Stimulated activated naive CD4-positive, alpha-beta T cell (primary cell): ENCODE data around the gene MCFD2.
A peak's percentile ranks its signal among the peaks of the same experiment; 100 is the strongest.
"Not testable (repeated sequence)": the region's sequence is repeated elsewhere in the genome, so short reads cannot be mapped to it uniquely, and the experiment has no call there.

Source experiments
- DNase-seq, 6 experiments: peaks; one replicate each; lab custom pipeline; 2025; lab: John Stamatoyannopoulos, UW

Gene MCFD2

DNA sequence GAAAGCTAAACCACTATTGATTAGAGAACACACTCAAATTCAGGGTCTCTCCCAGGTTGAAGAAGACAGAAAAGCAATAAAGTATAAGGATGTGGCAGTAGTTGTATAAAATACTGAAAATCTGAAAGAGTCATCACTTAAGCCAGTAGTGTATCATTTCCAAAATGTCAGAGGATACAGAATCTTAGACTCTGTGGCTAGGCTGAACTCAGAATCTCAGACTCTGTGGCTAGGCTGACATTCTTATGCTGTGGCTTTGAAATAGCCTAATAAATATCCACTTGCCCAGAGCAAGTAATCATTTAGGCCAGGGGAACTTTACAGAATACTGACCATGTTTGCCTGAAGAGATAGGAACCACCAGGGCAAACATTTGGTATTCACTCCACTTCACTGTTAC is 13.1 kb downstream of the MCFD2 start:
- DNase-seq: no peak

DNA sequence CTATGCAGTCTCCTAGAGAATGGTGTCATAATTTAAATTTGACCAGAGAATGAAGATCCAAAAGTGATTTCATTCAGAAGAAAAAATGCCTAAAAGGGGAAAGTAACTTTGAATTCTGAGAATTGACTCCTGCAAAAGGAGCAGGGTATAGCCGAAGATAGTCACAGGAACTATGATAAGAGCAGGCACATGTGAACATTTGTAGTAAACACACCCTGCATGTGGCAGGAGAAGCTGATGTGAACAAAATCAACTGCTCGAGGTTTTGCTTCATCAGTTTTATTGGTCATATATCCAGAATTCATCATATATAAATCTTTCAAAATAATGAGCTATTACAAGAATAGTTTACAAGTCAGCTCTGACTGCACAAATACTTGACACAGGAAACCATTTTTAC is 14.0 kb downstream of the MCFD2 start:
- DNase-seq: no peak

DNA sequence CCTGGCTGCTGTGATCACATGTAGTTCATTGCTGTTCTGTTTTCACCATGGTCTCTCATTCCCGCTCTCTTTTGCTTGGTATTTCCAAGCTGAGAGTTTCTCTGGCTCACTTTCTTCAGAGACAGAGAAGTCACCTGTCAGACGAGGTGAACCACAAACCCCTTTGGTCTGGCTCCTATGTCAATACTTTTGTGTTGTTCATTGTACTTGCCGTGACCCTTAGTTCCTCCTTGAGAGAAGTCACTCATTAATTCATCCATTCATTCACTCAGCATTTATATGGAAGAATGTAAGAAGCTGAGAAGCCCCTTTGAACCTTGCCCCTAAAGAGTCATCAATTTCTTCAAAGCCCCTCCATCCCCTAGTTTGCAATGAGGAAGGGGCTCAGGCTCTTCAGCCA is 15.2 kb downstream of the MCFD2 start:
- DNase-seq: no peak

DNA sequence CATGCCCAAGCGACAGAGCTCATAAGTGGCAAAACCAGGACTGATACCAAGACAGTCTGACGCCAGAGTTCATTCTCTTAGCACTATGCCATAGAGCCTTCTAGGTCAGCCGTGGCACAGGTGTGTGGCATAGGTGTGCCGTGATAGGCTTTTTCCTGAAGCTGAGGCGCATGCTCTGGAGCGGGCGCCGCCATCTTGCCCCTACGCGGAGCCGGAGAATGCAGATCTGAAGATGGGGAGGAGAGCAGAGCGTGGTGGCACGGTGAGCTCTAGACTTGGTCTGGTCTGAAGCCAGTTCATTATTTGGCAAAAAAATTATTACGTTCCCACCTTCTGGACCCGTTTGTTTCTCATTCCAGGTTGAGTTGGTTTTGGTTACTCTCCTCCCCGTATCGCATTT is 16.6 kb downstream of the MCFD2 start:
- no peak for DNase-seq

DNA sequence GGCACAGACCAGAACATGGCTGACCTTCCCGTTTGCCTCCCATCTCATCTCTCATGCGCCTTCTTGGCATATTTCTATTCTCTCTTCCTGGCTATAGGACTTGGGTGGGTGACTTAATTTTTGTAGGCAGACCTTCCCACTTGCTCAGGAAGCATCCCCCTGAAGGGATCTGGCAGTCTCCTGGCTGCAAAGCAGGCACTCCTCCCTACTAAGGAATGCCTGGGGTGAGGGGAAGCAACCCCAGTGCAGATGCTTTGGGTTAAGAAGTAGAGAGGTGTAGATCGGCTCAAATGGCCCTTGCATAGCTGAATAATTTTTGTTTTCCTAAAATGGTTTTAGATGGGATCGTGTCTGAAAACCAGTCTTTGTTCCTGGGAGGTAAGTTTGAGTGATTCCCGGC is 17.6 kb downstream of the MCFD2 start:
- DNase-seq: no peak

DNA sequence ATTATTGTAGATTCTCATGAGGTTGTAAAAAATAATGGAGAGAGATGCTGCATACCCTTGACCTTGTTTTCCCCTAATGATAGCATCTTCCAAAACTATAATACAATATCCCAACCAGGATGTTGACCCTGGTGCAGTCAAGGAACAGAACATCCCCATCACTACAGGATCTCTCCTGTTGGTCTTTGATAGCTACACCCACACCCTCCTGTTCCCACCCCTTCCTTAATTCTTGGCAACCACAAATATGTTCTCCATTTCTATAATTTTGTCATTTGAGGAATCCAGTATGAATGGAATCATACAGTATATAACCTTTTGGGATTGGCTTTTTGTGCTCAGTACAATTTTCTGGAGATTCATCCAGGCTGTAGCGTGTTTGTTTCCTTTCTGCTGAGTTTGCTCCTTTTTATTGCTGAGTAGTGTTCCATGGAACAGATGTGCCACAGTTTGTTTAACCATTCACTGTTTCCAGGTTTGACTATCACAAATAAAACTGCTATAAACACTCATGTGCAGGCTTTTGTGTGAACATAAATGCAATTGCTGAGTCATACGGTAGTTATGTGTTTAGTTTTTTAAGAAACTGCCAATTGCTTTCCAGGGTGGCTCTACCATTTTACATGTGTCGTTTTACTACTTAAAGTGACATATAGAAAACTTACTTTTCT is 22.2 kb downstream of the MCFD2 start:
- no peak for DNase-seq

DNA sequence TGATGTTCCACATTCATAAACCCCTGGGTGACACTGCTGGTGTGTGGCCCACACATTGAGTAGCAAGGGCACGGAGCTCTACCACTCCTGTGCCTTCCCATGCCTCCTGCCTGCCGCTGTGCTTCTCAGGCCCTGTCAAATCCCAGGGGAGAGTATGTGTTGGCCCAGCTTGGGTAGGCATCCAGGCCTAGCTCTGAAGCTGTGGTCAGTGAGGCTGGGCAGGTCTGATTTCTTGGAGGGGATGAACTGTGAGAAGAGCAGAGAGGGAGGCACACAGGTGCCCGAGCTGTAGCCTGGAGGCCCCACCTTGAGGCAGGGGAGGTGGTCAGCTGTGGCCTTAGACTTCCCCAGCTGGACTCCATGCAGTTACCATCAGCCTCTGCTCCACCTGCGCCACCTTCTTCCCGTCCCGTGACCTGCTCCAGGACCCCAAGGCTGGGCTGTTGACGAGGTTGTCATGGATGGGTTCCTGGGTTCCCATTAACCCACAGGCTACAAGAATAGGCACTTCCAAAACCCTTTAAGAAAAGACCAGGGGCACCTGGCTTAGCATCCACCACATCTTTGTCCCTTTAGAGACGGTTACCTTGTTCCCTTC is 23.6 kb downstream of the MCFD2 start:
- no peak for DNase-seq

DNA sequence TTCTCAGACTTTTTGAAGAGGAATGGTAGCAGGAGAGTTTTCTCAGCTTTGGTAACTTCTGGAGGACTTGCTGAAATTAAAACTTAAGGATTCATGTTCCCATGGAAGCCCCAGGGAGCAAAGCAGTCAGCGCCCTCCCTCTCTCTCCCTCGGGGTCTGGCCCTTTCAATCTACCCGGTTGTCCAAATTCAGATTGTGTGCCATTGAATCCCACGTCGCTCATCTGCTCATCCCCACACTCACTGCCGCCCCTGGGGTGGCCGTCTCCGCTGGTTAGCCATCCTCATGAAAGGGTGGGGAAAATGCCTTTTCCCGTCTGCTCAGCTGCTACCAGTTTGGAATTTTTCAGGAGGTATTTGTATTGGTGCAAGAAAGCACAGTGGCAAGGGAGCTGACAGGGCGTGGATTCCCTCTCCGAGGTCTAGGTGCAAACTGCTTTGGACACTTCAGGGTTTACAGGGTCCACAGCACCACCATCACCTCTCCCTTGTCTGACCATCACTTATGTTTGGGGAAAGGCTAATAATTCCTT is 27.1 kb downstream of the MCFD2 start:
- DNase-seq: no peak

DNA sequence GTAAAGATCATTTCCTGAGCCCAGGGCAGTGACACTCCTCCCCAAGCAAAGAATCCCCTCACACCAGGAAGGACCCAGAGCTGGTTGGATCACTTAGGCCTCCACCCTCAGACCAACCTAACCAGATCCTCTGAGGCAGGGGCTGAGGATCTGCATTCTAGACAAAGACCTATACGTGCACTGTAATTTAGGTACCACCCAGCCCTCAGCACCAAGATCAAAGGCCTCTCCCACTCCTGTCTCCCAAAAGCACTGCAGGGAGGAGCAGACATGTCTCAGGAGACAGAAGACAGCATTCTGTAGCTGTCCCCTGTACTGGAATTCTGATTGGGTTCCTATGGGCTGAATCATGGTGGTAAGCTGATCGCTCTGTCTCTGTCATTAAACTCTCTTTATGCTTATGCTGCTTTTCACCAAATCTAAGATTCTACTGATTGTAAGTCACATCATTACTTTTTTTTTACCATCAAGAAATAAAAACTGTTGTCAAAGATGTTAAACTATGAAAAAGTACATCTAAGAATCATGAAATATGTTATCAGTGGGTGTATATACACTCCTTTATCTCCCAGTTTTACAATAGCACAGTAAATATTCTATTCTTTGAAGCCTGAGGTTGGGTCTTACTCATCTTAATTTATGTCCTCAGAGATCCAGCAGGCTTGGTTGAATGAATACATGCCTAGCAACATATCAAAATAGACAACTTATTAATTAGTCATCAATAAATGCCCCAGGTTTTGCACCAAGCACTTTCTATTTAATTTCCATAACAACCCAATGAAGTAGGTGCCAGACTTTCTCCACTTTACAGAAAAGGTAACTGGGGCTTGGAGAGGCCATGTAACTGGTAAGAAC is 28.3 kb downstream of the MCFD2 start:
- no peak for DNase-seq

DNA sequence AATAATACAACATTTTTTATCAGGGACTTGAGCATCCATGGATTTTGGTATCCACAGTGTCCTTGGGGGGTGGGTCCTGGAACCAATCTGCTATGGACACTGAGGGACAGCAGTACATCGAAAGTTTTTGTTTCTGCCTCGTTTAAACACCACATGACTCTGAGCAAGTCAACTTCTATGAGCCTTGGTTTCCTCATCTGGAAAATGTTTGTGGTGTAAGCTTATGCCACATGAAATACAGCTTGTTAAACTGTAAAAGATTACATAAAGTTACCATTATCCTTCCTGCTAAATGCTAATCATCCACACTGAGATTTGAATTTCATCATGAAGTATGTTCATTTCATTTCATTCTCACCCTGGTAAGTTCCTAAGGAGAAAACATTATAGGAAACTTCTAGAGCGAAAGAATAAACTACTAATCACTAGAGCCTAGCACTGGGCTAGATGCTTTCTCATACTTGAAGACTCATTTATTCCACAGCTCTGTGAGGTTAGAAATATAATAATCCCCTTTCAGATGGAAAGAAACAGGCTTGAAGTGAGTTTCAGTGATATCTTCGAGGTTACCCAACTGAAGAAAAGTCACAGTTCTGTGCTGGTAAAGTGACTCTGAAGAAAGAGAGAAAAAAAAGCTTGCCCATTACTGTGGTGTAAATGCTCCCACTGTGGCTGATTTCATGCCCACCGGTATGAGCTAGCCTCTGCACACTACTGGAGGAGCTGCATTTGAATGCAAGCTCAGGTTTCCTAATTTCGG is 29.2 kb downstream of the MCFD2 start:
- DNase-seq: no peak

DNA sequence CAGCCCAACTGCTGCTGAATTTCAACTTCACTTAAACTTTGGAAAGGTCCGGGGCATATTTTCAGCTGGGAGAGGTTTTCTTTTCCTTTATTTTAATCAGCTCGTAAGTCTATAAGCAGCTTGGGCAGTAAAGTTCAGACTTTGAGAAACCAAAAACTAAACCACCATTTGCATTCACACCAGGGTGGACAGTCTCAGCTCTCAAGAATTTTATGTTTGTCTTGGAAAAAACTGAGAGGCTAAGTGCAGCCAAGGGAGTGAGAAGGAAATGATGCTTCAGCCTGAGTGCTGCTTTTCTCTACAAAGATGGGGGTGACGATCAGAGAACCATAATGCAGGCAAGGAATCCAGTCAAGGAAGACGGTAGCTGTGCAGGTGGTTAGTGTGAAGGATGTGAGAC is 30.2 kb downstream of the MCFD2 start:
- DNase-seq: no peak

DNA sequence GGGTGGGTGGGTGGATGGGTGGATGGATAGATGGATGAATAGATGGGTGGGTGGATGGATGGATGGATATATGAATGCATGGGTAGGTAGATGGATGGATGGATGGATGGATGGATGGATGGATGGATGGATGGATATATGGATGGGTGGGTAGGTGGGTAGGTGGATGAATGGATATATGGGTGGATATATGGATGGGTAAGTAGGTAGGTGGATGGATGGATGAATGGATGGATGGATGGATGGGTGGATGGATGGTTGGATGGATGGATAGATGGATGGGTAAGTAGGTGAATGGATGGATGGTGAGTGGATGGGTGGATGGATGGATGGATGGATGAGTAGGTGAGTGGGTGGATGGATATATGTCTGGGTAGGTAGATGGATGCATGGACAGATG is 36.1 kb downstream of the MCFD2 start:
- DNase-seq: no peak

DNA sequence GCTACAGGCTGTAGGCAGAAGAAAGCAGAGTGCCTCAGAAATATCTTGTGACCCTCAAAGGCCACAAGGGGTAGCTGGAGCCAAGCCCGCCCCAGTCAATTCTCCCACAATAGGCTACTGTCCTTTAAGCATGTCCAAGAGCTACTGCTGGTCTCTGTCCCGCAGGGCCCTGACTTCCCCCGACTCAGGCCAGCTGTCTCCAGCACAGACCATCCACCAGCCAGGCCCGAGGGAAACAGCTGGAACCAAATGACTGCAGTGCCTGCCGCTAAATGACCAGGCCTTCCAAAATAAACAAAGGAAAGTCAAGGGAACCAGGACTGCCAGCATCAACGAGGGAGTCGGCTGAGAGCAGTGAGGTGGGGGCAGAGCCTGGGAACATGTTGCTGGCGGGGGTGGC is 36.7 kb downstream of the MCFD2 start:
- no peak for DNase-seq

DNA sequence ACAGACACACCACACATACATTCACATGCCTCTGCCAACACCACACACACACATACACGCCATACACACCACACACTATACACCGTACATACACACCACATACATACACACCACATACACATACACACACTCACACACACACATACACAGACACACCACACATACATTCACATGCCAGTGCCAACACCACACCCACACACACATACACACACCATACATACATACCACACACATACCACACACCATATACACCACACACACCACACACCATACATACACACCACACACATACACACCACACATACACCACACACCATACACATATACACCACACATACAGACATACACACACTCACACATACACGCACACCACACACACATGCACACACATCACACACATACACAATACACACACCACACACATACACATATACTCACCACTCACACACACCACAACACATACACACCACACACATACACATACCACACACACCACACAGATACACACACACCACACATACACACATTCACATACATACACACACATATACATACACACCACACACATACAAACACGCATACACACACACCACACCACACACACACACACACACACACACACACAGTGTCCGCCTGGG is 37.2 kb downstream of the MCFD2 start:
- no peak for DNase-seq

DNA sequence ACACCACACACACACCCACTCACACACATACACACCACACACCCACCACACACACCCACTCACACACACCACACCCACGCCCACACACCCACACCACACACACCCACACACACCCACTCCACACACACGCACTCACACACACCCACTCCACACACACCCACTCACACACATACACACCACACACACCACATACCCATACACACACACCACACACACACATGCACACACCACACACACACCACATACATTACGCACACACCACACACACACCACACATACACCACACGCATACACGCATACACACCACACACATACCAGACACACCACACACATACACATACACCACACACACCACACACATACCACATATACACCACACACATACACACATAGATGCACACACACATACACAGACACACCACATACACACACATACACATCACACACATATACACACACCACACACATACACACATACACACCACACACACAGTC is 37.9 kb downstream of the MCFD2 start:
- no peak for DNase-seq

DNA sequence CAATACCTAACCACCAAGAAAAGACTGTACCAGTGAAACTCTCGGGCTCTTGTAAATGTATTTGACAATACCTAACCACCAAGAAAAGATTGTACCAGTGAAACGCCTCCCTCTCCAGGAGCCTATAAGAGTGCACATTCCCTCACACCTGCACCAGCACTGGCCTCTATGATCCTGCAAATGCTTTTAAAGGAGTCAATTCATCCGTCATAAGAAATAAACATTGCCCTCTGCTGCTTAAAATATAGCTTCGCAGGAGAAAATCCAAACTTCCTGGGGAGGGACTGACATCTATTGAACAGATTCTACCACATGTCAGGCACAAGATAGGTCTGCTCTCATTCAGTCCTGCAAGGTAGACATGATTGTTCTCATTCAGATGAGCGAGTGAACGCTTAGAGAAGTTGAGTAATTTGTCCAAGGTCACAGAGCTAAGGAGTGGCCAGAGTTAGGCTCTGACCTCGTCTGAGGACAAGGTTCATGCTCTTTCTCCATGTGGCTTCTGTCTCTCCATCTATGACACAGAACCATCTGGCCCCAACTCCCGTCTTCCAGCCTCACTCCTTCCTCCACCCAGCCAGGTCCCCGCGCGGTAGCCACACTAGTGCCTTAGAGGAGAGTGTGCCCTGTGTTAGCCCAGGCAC is 38.7 kb downstream of the MCFD2 start:
- DNase-seq: peak in 1 of 6 experiments; percentile 9

DNA sequence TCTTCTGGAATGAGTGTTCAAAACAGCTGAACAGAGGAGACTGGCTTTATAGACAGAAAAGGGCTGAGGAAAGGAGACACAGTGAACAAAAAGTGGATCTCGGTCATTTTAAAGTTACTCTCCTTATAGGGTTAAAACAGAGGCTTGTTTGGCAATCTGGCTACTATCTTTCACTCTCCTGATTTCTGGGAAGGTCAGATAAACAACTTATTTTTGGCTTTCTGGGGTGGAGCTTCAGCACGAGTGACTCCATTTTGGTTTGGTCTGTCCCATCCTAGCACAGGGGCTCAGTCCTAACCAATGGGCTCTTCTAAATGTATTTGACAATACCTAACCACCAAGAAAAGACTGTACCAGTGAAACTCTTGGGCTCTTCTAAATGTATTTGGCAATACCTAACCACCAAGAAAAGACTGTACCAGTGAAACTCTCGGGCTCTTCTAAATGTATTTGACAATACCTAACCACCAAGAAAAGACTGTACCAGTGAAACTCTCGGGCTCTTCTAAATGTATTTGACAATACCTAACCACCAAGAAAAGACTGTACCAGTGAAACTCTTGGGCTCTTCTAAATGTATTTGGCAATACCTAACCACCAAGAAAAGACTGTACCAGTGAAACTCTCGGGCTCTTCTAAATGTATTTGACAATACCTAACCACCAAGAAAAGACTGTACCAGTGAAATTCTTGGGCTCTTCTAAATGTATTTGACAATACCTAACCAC is 39.5 kb downstream of the MCFD2 start:
- not testable (repeated sequence) for DNase-seq

DNA sequence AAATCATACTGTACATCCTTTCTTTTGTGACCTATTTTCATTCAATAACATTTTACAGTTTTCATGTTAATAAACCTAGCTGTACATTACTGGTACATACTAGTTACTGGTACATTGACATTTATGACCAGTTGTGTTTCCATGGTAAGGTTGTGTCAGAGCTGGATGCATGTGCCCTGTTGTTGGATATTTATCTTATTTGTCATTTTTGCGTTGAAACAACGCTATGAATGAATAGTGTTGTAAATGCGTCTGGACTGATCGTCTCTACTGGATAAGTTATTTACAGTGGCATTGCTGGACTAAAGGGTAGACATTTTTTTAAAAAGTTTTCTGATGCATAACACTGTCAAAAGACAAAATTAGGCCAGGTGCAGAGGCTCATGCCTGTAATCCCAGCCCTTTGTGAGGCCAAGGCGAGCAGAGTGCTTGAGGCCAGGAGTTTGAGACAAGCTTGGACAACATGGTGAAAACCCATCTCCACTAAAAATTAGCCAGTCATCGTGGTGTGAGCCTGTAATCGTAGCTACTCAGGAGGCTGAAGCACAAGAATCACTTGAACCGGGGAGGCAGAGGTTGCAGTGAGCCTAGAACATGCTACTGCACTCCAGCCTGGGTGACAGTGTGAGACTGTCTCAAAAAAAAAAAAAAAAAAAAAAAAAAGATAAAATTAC is 40.2 kb downstream of the MCFD2 start:
- no peak for DNase-seq

DNA sequence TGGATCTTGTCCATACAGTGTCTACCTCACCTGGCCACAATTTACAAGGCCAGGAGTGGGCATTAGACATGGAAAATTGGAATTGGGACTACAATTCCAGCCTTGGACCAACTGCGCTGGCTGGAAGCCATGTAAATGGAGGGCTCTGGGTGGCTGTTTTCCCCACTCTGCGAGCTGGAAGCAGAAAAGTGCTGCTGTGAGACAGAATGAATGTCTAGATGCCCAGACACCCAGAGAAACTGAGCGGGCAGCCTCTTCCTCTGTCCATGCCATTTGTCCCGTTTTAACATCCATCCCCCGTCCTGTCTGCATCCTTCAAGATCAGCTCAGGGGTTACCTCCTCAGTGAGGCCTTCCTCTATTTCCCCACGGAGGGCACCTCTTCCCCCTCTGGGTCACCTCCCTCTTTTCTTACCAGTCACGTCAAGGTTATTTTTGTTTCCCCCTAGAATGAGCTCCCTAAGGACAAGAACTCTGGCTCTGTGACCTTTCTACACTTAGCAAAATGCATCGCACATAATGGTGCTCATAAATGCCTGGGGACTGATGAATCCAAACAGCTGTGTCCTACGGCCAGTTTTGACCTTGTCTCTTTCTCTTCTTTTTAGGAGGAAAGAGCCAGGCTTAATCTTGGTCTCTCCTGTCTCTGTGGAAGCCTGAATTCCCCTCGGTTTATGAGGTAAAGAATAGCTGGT is 41.2 kb downstream of the MCFD2 start:
- DNase-seq: no peak
